ENCODE measurements around the gene UBASH3A.
"Not testable (repeated sequence)": the region's sequence is repeated elsewhere in the genome, so short reads cannot be mapped to it uniquely, and the experiment has no call there.

UBASH3A gene

GRCh38 chr21:42404539-42404938 is 837 bp downstream of the UBASH3A start:
- no peak for TF ChIP-seq CTCF (IDR thresholded peaks at IDR 0.05; ENCODE audit: control extremely low read depth, extremely low read depth, low read depth, missing control alignments)
- ChIA-PET CTCF (interaction anchor here (1.0 to 2.4 kb wide), 7 partner anchors 9 to 108 kb away, joined by 3 to 12 read pairs (median 4); no protein-coding TSS in a partner anchor), POLR2A (no interaction called here)
- DNase-seq (ENCODE audit: extremely low spot score): no peak

GRCh38 chr21:42405064-42406013 is 1.6 kb downstream of the UBASH3A start:
- TF ChIP-seq CTCF (IDR thresholded peaks at IDR 0.05; ENCODE audit: control extremely low read depth, extremely low read depth, low read depth, missing control alignments): no peak
- no peak for DNase-seq (ENCODE audit: extremely low spot score)
- POLR2A ChIA-PET: no interaction called here
- CTCF ChIA-PET: interaction anchor here (1.0 to 2.4 kb wide), 5 partner anchors 8 to 107 kb away, joined by 3 to 12 read pairs (median 4); no protein-coding TSS in a partner anchor

GRCh38 chr21:42406201-42406621 is 2.5 kb downstream of the UBASH3A start:
- CTCF ChIA-PET: no interaction called here
- DNase-seq (ENCODE audit: extremely low spot score): no peak
- POLR2A ChIA-PET: no interaction called here
- no peak for TF ChIP-seq CTCF (IDR thresholded peaks at IDR 0.05; ENCODE audit: control extremely low read depth, extremely low read depth, low read depth, missing control alignments)

GRCh38 chr21:42406866-42407265 is 3.2 kb downstream of the UBASH3A start:
- POLR2A ChIA-PET: no interaction called here
- CTCF ChIA-PET: no interaction called here
- no peak for TF ChIP-seq CTCF (IDR thresholded peaks at IDR 0.05; ENCODE audit: control extremely low read depth, extremely low read depth, low read depth, missing control alignments)

GRCh38 chr21:42407476-42407875 is 3.8 kb downstream of the UBASH3A start:
- no peak for TF ChIP-seq CTCF (IDR thresholded peaks at IDR 0.05; ENCODE audit: control extremely low read depth, extremely low read depth, low read depth, missing control alignments)
- ChIA-PET POLR2A (no interaction called here), CTCF (interaction anchor here (1.1 kb wide), 1 partner anchor 16 kb away, joined by 3 read pairs; no protein-coding TSS in a partner anchor)
- DNase-seq (ENCODE audit: extremely low spot score): no peak

More at GRCh38 chr21:42406866-42407265, 3.2 kb downstream of the UBASH3A start:
- DNase-seq (ENCODE audit: extremely low spot score): no peak

GRCh38 chr21:42408718-42409117 is 5.0 kb downstream of the UBASH3A start:
- POLR2A ChIA-PET; DNase-seq (ENCODE audit: extremely low spot score): not testable (repeated sequence)
- CTCF ChIA-PET: interaction anchor here (0.9 to 1.3 kb wide), 2 partner anchors 10 to 78 kb away, joined by 3 read pairs; no protein-coding TSS in a partner anchor

- no peak for TF ChIP-seq CTCF (IDR thresholded peaks at IDR 0.05; ENCODE audit: control extremely low read depth, extremely low read depth, low read depth, missing control alignments)
- ChIA-PET POLR2A (interaction anchor here (0.9 kb wide), 1 partner anchor 11 kb away, joined by 3 read pairs; no protein-coding TSS in a partner anchor), CTCF (interaction anchor here (0.9 to 3.0 kb wide), 4 partner anchors 10 to 79 kb away, joined by 3 to 13 read pairs (median 4); no protein-coding TSS in a partner anchor)
- no peak for DNase-seq (ENCODE audit: extremely low spot score)
Observed at GRCh38 chr21:42409366-42409765, 5.7 kb downstream of the UBASH3A start.
